Inferior parietal cortex (tissue), 1 donor: ENCODE data around the gene TMEM161A.
A peak's percentile ranks its signal among the peaks of the same experiment; 100 is the strongest.
"Not testable (repeated sequence)": the region's sequence is repeated elsewhere in the genome, so short reads cannot be mapped to it uniquely, and the experiment has no call there.

Experiments used
- DNase-seq: peaks from one replicate; pipeline ENCODE4 v3.0.0-alpha.2; 2016; ENCODE audit errors: extremely low spot score

TMEM161A gene

GRCh38 chr19:19138109-19138981 is at the start of gene TMEM161A:
Gene TMEM161A (minus strand): TSS chr19:19138478. CDS start chr19:19138428, 50 bp downstream.
- peak; percentile 99 for DNase-seq

GRCh38 chr19:19186742-19187141 is 48.5 kb upstream of the TMEM161A start:
- no peak for DNase-seq

GRCh38 chr19:19185853-19186740 is 47.8 kb upstream of the TMEM161A start:
- peak; percentile 13 for DNase-seq

GRCh38 chr19:19181488-19181998 is 43.3 kb upstream of the TMEM161A start:
- DNase-seq, result no peak

GRCh38 chr19:19179548-19180441 is 41.5 kb upstream of the TMEM161A start:
- DNase-seq, result no peak

- DNase-seq, result no peak
These were observed 38.7 kb upstream of the TMEM161A start for GRCh38 chr19:19176950-19177349.

- DNase-seq, result not testable (repeated sequence)
These were observed 35.0 kb upstream of the TMEM161A start for GRCh38 chr19:19173243-19173642.

GRCh38 chr19:19171821-19172532 is 33.7 kb upstream of the TMEM161A start:
- no peak for DNase-seq

GRCh38 chr19:19170873-19171672 is 32.8 kb upstream of the TMEM161A start:
- no peak for DNase-seq

GRCh38 chr19:19170053-19170872 is 32.0 kb upstream of the TMEM161A start, which contains the start of gene MEF2B:
Gene MEF2B (minus strand): TSS chr19:19170263. CDS start chr19:19150735, 19,528 bp downstream.
- DNase-seq, result peak; percentile 47

- no peak for DNase-seq
These were observed 31.2 kb upstream of the TMEM161A start for GRCh38 chr19:19169236-19170052.

GRCh38 chr19:19167612-19168011 is 29.3 kb upstream of the TMEM161A start:
- no peak for DNase-seq

GRCh38 chr19:19165396-19165795 is 27.1 kb upstream of the TMEM161A start:
- DNase-seq, result no peak

GRCh38 chr19:19162495-19162894 is 24.2 kb upstream of the TMEM161A start:
- DNase-seq, result no peak

GRCh38 chr19:19160461-19161035 is 22.3 kb upstream of the TMEM161A start:
- DNase-seq, result no peak

GRCh38 chr19:19159534-19159933 is 21.3 kb upstream of the TMEM161A start:
- no peak for DNase-seq

GRCh38 chr19:19157808-19158207 is 19.5 kb upstream of the TMEM161A start:
- no peak for DNase-seq
